ENCODE data around the gene ACKR2. TPM values are rescaled to one million over a fixed set of nuclear protein-coding genes. Genes with fewer than 3 reads are reported as not detected.

The ACKR2 gene
- total RNA-seq, 1 donor, result 0.81 TPM

DNA sequence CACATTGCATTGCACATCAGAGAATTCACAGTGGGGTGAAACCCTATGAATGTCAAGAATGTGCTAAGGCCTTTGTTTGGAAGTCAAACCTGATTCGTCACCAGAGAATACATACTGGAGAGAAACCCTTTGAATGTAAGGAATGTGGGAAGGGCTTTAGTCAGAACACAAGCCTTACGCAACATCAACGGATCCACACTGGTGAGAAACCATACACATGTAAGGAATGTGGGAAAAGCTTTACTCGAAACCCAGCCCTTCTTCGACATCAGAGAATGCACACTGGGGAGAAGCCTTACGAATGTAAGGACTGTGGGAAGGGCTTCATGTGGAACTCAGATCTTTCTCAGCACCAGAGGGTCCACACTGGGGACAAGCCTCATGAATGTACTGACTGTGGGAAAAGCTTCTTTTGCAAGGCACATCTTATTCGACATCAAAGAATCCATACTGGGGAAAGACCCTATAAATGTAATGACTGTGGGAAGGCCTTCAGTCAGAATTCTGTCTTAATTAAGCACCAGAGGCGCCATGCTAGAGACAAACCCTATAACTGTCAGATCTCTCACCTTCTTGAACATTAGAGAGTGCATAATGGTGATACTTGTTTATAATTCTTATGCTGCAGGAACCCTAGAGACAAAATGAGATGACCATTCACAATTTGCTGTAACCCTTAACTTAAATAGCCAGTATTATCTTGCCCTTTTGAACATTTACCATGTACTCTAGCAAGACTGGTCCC, 105.7 kb downstream of the ACKR2 start:
- DNase-seq (ENCODE audit: low read depth in 2 of 3, low spot score in 2 of 3), result peak in 1 of 3 donors; percentile 6

Small RNA genes within 50 kb of the gene (small RNA-seq; reads per million reads assigned to genes)
- gene CCDC13, result not detected

Other genes starting within 250 kb of the ACKR2 start
- 32.6 TPM for gene SEC22C, start 227.5 kb upstream of the ACKR2 start, total RNA-seq
- gene SS18L2, start 218.6 kb upstream of the ACKR2 start, total RNA-seq, result 14.5 TPM
- 56.3 TPM for gene NKTR, start 208.8 kb upstream of the ACKR2 start, total RNA-seq
- gene ZBTB47, start 155.7 kb upstream of the ACKR2 start, total RNA-seq, result 5.9 TPM
- gene KLHL40, start 123.9 kb upstream of the ACKR2 start, total RNA-seq, result under 0.01 TPM
- not detected for gene HHATL, start 106.6 kb upstream of the ACKR2 start, total RNA-seq
- 1.1 TPM for gene CCDC13, start 36.2 kb upstream of the ACKR2 start, total RNA-seq
- 16.7 TPM for gene HIGD1A, start 5.0 kb upstream of the ACKR2 start, total RNA-seq
- gene CYP8B1, start 66.4 kb downstream of the ACKR2 start, total RNA-seq, result not detected
- gene ZNF662, start 96.7 kb downstream of the ACKR2 start, total RNA-seq, result 7.3 TPM
- gene GASK1A, start 169.9 kb downstream of the ACKR2 start, total RNA-seq, result 1.6 TPM

All from hematopoietic multipotent progenitor cell (in vitro differentiated cells).